ENCODE results near the gene RBMS3. TPM values are rescaled to one million over a fixed set of nuclear protein-coding genes. Genes with fewer than 3 reads are reported as not detected.
"Not testable (repeated sequence)": the region's sequence is repeated elsewhere in the genome, so short reads cannot be mapped to it uniquely, and the experiment has no call there.

RBMS3 gene
- total RNA-seq, 1 donor from 2014 or later, result 49.0 TPM

DNA sequence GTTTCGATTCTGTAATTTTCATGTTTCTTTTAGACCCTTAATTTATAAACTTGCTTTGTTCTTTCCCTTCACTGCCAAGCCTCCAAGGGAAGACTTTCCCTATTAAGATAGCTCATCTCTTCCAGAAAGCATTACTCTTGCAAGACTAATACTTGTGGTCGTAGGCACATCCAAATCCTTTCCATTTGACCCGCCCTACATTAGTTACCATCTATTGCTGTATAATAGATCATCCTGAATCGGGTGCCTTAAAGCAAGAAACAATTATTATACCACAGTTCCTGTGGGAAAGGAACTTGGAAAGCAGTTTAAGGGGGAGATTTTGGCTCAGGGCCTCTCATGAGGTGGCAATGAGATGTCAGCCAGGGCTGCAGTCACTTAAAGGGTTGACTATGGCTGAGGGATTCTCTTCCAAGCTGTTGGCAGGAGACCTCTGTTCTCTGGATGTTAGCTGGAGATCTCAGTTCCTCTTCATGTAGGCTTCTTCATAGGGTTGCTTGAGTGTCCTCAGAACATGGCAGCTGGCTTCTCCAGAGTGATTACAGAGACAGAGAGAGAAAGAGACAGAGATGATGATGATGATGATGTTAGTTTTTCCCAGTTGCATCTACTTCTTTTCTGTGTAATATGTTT lies 755.2 kb downstream of the RBMS3 start:
- DNase-seq (ENCODE audit: low spot score), result no peak
- intact Hi-C loops (cut with DNase I), result no loop called here

DNA sequence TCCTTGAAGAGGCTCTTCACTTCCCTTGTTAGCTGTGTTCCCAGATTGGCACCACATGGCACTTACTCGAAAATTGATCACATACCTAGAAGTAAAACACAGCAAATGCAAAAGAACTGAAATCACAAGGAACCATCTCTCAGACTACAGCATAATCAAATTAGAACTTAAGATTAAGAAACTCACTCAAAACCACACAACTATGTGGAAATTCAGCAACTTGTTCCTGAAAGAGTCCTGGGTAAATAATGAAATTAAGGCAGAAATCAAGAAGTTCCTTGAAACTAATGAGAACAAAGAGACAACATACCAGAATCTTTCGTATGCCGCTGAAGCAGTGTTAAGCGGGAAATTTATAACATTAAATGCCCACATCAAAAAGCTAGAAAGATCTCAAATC lies 759.3 kb downstream of the RBMS3 start:
- no peak for DNase-seq (ENCODE audit: low spot score)
- intact Hi-C loops (cut with DNase I), result loop anchor here (5.0 kb wide), 2 partner anchors 657 to 712 kb away; no protein-coding TSS in a partner anchor

DNA sequence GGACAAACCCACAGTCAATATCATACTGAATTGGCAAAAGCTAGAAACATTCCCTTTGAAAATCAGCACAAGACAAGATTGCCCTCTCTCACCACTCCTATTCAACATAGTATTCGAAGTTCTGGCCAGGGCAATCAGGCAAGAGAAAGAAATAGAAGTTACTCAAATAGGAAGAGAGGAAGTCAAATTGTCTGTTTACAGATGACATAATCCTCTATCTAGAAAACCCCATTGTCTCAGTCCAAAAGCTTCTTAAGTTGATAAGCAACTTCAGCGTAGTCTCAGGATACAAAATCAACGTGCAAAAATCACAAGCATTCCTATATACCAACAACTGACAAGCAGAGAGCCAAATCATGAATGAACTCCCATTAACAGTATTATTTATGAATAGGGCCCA lies 760.6 kb downstream of the RBMS3 start:
- DNase-seq (ENCODE audit: low spot score), result not testable (repeated sequence)

DNA sequence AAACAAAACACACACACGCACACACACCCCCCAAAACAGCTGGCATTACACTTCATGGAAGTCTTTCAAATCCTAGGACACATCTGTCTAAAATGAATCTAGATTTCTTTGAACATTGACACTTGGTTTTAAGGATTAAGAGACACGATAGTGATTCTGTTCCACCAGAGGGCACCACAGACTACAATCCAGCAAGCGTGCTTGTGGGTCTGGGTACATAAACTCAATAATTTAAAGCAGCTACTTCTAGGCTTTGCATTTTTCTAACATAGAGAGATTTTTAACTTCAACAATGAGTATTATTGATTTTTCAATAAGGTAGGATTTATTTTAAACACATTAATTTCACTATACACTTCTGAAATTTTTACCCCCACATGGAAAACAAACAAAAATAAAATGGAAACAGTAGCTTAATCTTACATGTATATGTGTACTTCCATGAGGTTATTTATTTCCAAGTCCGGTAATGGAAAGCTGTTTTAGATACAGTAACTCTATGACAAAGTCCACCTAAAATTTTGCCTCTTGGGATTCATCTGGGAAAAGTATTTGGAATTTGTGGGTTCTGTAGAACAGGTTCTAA lies 761.5 kb downstream of the RBMS3 start:
- no peak for DNase-seq (ENCODE audit: low spot score)
- intact Hi-C loops (cut with DNase I), result loop anchor here (2.0 to 5.0 kb wide), 3 partner anchors 156 to 710 kb away; no protein-coding TSS in a partner anchor

More for the DNA sequence above, 760.6 kb downstream of the RBMS3 start:
- intact Hi-C loops (cut with DNase I), result loop anchor here (5.0 kb wide), 2 partner anchors 656 to 711 kb away; no protein-coding TSS in a partner anchor

DNA sequence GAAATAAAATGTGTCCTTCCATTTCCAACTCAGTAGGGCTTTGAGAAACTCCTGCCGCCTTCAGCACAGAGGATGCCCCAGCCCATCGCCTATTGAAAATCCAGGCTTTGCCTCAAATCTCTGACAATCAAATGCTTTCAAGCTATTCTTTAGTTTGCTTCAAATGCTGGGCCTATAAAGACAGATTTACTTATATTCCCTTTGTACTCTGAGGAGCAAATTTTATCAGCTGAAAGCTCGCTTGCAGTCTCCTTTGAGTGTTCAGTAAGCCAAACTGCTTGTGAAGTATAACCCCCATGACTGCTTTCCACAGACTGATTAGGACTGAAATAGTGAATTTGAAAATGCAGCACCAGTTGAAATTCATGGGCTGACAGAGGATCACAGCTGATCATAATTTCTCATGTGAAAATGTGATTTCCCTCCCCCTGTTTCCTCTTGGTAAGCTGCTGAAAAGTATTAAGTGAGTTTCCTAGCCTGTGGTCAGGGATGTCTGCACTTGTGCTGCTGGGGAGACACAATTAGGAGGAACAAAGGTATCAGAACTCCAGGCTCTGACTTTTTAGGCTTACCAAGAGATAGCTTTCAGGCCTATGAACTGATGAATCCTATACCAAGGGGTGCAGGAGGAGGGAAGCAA lies 762.2 kb downstream of the RBMS3 start:
- intact Hi-C loops (cut with DNase I), result loop anchor here (2.0 to 5.0 kb wide), 3 partner anchors 156 to 709 kb away; no protein-coding TSS in a partner anchor
- DNase-seq (ENCODE audit: low spot score), result no peak

DNA sequence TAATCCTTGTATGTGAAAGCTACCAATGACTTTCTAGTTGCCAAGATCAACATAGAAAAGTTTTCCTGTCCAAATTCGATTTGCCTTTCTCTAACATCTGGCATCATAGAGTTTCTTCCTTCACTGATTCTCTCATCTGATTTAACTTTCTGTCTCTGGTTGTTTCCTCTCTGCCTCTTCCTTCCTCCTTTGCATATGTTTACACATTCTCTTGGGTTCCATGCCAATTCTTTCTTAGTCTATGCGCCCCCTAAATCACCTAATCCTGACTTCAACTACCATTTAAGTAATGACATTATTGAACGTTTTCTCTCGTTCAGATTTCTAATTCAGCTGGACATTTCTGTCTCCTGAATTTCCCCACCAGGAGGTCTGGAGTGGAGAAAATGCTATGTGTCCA lies 763.6 kb downstream of the RBMS3 start:
- DNase-seq (ENCODE audit: low spot score), result no peak
- intact Hi-C loops (cut with DNase I), result loop anchor here (5.0 kb wide), 2 partner anchors 653 to 708 kb away; no protein-coding TSS in a partner anchor

DNA sequence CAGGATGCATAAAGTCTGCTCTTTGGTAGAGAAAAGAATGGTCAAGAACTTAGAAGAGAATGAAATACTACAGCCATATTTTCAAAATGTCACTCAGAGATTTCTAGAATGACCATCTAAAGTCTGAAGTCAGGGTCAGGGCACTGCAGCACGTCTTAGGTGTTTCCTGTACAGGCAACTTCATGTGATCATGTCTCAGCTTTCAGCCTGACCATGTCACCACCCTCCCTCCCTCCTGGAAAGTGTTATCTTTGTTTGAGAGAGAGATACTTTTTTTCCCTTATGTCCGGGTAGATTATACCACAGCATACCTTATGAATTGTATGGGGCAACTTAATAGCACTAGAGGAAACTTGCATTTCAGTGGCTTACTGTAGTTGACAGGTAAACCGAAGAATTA lies 767.6 kb downstream of the RBMS3 start:
- DNase-seq (ENCODE audit: low spot score), result no peak
- intact Hi-C loops (cut with DNase I), result no loop called here

DNA sequence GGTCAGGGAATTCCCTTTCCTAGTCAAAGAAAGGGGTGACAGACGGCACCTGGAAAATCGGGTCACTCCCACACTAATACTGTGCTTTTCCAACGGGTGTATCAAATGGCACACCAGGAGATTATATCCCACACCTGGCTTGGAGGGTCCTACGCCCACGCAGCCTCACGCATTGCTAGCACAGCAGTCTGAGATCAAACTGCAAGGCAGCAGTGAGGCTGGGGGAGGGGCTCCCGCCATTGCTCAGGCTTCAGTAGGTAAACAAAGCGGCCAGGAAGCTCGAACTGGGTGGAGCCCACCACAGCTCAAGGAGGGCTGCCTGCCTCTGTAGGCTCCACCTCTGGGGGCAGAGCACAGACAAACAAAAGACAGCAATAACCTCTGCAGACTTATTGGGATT lies 769.2 kb downstream of the RBMS3 start:
- intact Hi-C loops (cut with DNase I); DNase-seq (ENCODE audit: low spot score): not testable (repeated sequence)

DNA sequence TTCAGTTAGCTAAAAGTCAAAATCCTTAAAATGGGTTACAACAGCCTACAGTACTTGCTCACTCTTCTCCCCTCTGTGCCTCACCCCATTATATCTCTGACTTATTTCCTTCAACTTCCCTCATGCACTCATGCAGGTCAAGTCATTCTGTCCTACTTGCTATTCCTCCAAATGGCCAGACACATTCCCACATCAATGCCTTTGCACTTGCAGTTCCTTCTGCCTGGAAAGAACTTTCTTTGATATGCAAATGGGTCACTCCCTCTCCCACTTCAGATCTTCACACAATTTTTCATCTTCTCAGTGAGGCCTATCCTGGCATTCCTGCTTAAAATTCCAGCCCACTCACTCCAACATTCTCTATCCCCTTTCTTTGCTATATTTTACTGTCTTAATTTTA lies 778.4 kb downstream of the RBMS3 start:
- no peak for DNase-seq (ENCODE audit: low spot score)

More for the DNA sequence above, 778.4 kb downstream of the RBMS3 start:
- intact Hi-C loops (cut with DNase I), result no loop called here
